Ovary (tissue), 9 donors: ENCODE results near the gene TEP1. TPM values are rescaled to one million over a fixed set of nuclear protein-coding genes. Genes with fewer than 3 reads are reported as not detected.
"Not testable (repeated sequence)": the region's sequence is repeated elsewhere in the genome, so short reads cannot be mapped to it uniquely, and the experiment has no call there.

Source experiments
- DNase-seq, 5 donors: peaks; one replicate each; pipeline ENCODE4 v3.0.0-alpha.2; 2019 to 2020
- H3K27ac ChIP-seq, 2 donors: fragments of 200-600 bp; one replicate each; pipeline versions ENCODE4 v1.5.1 to v1.8.0; 2019 to 2022
- H3K27me3 ChIP-seq: fragments of 200-600 bp; one replicate; pipeline ENCODE4 v1.8.0; 2022
- H3K36me3 ChIP-seq: fragments of 200-600 bp; sonication (generic); one replicate; pipeline ENCODE4 v1.5.1; 2019
- H3K4me1 ChIP-seq: one replicate; pipeline ENCODE4 v1.8.1; 2013; ENCODE audit warnings: mild to moderate bottlenecking, moderate library complexity; ENCODE audit not compliant: insufficient read depth
- H3K4me3 ChIP-seq: fragments of 200-600 bp; sonication (generic); one replicate; pipeline ENCODE4 v1.5.1; 2017
- H3K9me3 ChIP-seq, 2 donors: fragments of 200-600 bp in 1 of 2; sonication (generic) in 1 of 2; one replicate each; pipeline versions ENCODE4 v1.5.1 to v1.8.1; 2013 to 2019; ENCODE audit warnings: mild to moderate bottlenecking in 1 of 2, moderate library complexity in 1 of 2
- EP300 ChIP-seq: sonication (generic); formaldehyde crosslinking; IDR thresholded peaks from one replicate; pipeline ENCODE4 v1.6.1; 2017; ENCODE audit warnings: antibody characterized with exemption
- POLR2A ChIP-seq: fragments of 450-650 bp; IDR thresholded peaks from one replicate; pipeline ENCODE4 v1.6.1; 2017; ENCODE audit warnings: antibody characterized with exemption, mild to moderate bottlenecking, moderate library complexity
- WGBS, 3 donors: extraction: QIAGEN DNeasy Blood & Tissue Kit in 1 of 3; methylation state at CpG; one replicate each; pipeline versions ENCODE4 v1.1.5 to v1.1.7; 2013 to 2017; 5-methylcytosine and 5-hydroxymethylcytosine counted together
- intact Hi-C, 4 donors: fragments of 100-400 bp; cut with DNase I; formaldehyde crosslinking; loops; one replicate each; pipeline versions ENCODE4 v1.11.0 to v1.15.1; 2022 to 2023
- polyA plus RNA-seq, 2 donors: library from polyadenylated mRNA; stranded (reverse); fragments of 200-250 nt in 1 of 2; fragments of 350-450 nt in 1 of 2; fragmentation: Illumina TruSeq in 1 of 2; extraction: RNeasy Lipid Tissue Mini Kit (QIAGEN cat#74804) in 1 of 2; gene quantifications; one replicate each; pipeline ENCODE4 v1.2.3, GENCODE V29; 2013 to 2014
- total RNA-seq, 7 donors: library from RNA; depleted of rRNA in 2 of 7; stranded (reverse); fragments of >200 nt in 2 of 7; fragmentation: NEBNext Ultra II Directional in 3 of 7; extraction: Animal tissue kit (Norgen Biotek cat#: 25700) in 3 of 7; gene quantifications; one replicate each; pipeline versions ENCODE4 v1.1.0 to v1.2.4, GENCODE V29; 2016 to 2023
- TF ChIP-seq, protein P1 (sequence below), 3 donors: fragments of 450-650 bp in 2 of 3; fragments of 200-600 bp in 1 of 3; IDR thresholded peaks; one replicate each; pipeline versions ENCODE4 v1.5.1 to v1.8.0; 2016 to 2022; ENCODE audit warnings: antibody characterized with exemption in 3 of 3, mild to moderate bottlenecking in 1 of 3
- donor health status: DM: no; HTN: no; CAD: no; lungs with moderate emphysema.
- donor health status: DM: no; HTN: no; CAD: no.
- donor health status: Bipolar disorder and iron deficiency.
- donor health status: DM: yes; HTN: yes; CAD: no.
- donor health status: DM: no; HTN: no; CAD: no.
- donor health status: DM: yes; HTN: yes; CAD: no.

The TEP1 gene
- total and polyA plus RNA-seq, 9 donors, result 8.2 to 29.1 (median 18.2) TPM

DNA sequence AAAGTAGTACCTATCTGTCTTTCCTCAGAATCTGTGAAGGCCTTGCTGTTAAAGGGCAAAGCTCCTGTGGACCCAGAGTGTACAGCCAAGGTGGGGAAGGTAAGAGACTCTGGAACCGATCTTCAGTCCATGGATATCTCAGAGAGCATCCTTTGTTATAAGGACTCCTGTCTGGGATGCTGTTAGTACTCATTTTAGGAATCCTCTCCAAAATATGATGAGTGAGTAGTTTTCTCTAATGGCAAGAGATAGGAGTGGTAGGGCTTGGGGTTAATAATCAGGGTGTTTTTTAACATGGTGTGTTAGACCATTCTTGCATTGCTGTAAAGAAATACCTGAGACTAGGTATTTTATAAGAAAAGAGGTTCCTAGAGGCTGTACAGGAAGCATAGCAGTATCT is 67.9 kb downstream of the TEP1 start:
- WGBS, 3 donors, result 84 to 97% (median 91%) methylated on average over 1 of the region's 1 CpG
- no peaks in the 10 kb centered on the region for H3K27me3 ChIP-seq
- H3K27ac ChIP-seq, result no peak overlapping the region
- H3K36me3 ChIP-seq, result no peaks in the 10 kb centered on the region
- no peaks in the 10 kb centered on the region for H3K9me3 ChIP-seq
- H3K4me3 ChIP-seq, result no peak overlapping the region
- intact Hi-C loops, result loop anchor here in 1 of 4 donors (10.0 kb wide), 1 partner anchor 339 kb away; the partner anchor contains the start of genes ANG and RNASE4
- DNase-seq, result no peak
- TF ChIP-seq, protein P1, sequence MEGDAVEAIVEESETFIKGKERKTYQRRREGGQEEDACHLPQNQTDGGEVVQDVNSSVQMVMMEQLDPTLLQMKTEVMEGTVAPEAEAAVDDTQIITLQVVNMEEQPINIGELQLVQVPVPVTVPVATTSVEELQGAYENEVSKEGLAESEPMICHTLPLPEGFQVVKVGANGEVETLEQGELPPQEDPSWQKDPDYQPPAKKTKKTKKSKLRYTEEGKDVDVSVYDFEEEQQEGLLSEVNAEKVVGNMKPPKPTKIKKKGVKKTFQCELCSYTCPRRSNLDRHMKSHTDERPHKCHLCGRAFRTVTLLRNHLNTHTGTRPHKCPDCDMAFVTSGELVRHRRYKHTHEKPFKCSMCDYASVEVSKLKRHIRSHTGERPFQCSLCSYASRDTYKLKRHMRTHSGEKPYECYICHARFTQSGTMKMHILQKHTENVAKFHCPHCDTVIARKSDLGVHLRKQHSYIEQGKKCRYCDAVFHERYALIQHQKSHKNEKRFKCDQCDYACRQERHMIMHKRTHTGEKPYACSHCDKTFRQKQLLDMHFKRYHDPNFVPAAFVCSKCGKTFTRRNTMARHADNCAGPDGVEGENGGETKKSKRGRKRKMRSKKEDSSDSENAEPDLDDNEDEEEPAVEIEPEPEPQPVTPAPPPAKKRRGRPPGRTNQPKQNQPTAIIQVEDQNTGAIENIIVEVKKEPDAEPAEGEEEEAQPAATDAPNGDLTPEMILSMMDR (IDR thresholded peaks at IDR 0.05), result no peak
- no peak for TF ChIP-seq POLR2A
- no peak for TF ChIP-seq EP300
- no peaks in the 10 kb centered on the region for H3K4me1 ChIP-seq

DNA sequence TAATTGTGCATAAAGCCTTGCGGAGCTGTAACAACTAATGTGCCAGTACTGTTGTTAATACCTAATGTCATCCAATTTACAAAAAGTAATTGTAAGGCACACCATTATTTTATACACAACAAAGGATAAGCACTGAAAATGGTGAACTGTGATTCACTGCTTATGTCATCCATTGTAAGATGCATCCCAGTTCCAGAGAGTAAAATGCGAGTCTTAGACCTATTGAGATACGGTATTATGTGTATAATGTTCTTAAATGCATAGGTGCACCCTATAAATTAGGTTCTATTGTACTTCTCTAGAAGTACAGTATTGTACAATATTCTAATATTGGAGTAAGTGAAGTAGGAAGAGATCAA is 69.5 kb downstream of the TEP1 start:
- Histone ChIP-seq H3K27ac (peak overlapping the region; percentile 89 to 92), H3K9me3 (no peaks in the 10 kb centered on the region), H3K4me1 (no peaks in the 10 kb centered on the region), H3K36me3 (no peaks in the 10 kb centered on the region), H3K4me3 (peak overlapping the region; percentile 60), H3K27me3 (no peaks in the 10 kb centered on the region)
- TF ChIP-seq POLR2A (no peak), EP300 (no peak)
- TF ChIP-seq, protein P1 (IDR thresholded peaks at IDR 0.05), result no peak
- intact Hi-C loops, result loop anchor here in 3 of 4 donors (5.0 to 10.0 kb wide), 4 partner anchors 113 to 341 kb away; partner anchors contain the start of genes RNASE4 (in 2 of the 3), ANG (in 1 of the 3) and APEX1 (in 1 of the 3)
- 1 to 2% (median 2%) methylated on average over 3 of the region's 3 CpGs for WGBS, 3 donors
- no peak for DNase-seq

DNA sequence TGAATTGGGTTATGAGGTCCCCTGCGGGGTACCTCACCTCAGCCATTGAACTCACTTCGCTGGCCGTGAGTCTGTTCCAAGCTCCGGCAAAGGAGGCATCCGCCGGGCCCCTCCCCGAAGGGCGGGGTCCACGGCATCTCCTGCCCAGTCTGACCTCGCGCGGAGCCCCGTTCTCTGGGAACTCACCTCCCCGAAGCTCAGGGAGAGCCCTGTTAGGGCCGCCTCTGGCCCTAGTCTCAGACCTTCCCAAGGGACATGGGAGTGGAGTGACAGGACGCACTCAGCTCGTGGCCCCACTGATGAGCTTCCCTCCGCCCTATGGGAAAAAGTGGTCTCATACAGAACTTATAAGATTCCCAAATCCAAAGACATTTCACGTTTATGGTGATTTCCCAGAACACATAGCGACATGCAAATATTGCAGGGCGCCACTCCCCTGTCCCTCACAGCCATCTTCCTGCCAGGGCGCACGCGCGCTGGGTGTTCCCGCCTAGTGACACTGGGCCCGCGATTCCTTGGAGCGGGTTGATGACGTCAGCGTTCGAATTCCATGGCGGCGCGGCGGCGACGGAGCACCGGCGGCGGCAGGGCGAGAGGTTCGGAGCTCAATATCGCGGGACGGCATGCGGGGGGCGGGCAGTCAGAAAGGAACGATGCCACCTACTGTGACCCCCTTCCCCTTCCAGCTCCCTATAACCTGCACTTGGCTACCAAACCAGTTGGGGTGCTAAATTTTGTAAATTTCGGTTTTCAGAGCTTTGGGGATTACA is 70.0 kb downstream of the TEP1 start, which contains the start of gene PARP2:
PARP2 (plus strand) TSS at position 544 of the 770 bp plus-strand sequence; CDS start at position 551, 7 bp downstream.
- peak within 1 kb of the TSS; percentile 89 to 92 for H3K27ac ChIP-seq
- H3K9me3 ChIP-seq, result no peaks in the 10 kb centered on the region
- H3K36me3 ChIP-seq, result no peaks in the 10 kb centered on the region
- no peaks in the 10 kb centered on the region for H3K27me3 ChIP-seq
- WGBS, 3 donors, result 0 to 1% (median 0%) methylated on average over 50 of the region's 50 CpGs
- DNase-seq, result peak; percentile 96 to 97 (median 97)
- TF ChIP-seq, protein P1 (IDR thresholded peaks at IDR 0.05), result peak in 1 of 3 donors; percentile 16
- peak; percentile 89 for TF ChIP-seq POLR2A
- TF ChIP-seq EP300, result peak; percentile 76
- H3K4me3 ChIP-seq, result peak within 1 kb of the TSS; percentile 60
- no peaks in the 10 kb centered on the region for H3K4me1 ChIP-seq
- intact Hi-C loops, result loop anchor here in 3 of 4 donors (5.0 to 10.0 kb wide), 4 partner anchors 114 to 342 kb away; partner anchors contain the start of genes RNASE4 (in 2 of the 3), ANG (in 1 of the 3) and APEX1 (in 1 of the 3)

DNA sequence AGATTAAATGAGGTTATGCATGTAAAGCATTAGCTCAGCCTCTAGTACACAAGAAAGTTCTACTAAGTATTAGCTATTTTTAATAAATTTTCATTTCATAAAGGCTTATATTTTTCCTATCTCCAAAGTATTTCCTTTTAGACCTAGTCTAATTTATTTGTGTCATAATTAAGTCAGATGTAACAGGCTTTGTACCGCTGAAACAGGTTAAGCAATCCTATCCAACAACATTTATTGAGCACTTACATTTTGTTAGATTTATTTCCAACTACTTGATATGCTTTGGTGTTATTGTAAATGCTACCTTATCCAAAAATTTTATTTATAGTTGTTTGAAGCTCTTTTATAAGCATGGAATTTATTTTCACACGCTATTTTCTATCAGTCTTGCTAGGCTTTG is 71.7 kb downstream of the TEP1 start:
- TF ChIP-seq EP300 (no peak), POLR2A (no peak)
- TF ChIP-seq, protein P1 (IDR thresholded peaks at IDR 0.05), result no peak
- Histone ChIP-seq H3K36me3 (no peaks in the 10 kb centered on the region), H3K27me3 (no peaks in the 10 kb centered on the region), H3K4me1 (no peaks in the 10 kb centered on the region), H3K27ac (peak overlapping the region in 1 of 2 donors; percentile 92), H3K4me3 (no peak overlapping the region), H3K9me3 (no peaks in the 10 kb centered on the region)
- 45 to 54% (median 46%) methylated on average over 2 of the region's 2 CpGs for WGBS, 3 donors
- intact Hi-C loops, result loop anchor here in 3 of 4 donors (5.0 to 10.0 kb wide), 4 partner anchors 116 to 343 kb away; partner anchors contain the start of genes RNASE4 (in 2 of the 3), ANG (in 1 of the 3) and APEX1 (in 1 of the 3)
- no peak for DNase-seq

DNA sequence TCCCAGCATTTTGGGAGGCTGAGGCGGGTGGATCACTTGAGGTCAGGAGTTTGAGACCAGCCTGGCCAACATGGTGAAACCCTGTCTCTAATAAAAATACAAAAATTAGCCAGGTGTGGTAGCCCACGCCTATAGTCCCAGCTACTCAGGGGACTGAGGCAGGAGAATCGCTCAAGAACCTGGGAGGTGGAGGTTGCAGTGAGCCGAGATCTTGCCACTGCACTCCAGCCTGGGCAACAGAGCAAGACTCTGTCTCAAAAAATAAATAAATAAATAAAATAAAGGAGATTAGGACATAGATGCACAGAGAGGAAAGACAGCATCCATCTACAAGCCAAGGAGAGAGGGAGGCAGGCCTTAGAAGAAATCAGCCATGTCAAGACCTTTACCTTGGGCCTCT is 72.3 kb downstream of the TEP1 start:
- H3K4me1 ChIP-seq, H3K9me3 ChIP-seq, H3K27me3 ChIP-seq, DNase-seq, H3K4me3 ChIP-seq, H3K27ac ChIP-seq, H3K36me3 ChIP-seq: not testable (repeated sequence)
- 90 to 94% (median 91%) methylated on average over 4 of the region's 4 CpGs for WGBS, 3 donors
- intact Hi-C loops, result loop anchor here in 3 of 4 donors (5.0 to 10.0 kb wide), 4 partner anchors 116 to 344 kb away; partner anchors contain the start of genes RNASE4 (in 2 of the 3), ANG (in 1 of the 3) and APEX1 (in 1 of the 3)
